ENCODE measurements around the gene PDZRN3. TPM values are rescaled to one million over a fixed set of nuclear protein-coding genes. Genes with fewer than 3 reads are reported as not detected.

PDZRN3 gene
- total and polyA plus RNA-seq, 2 experiments from 2014 or later = 22.3 to 35.6 TPM

DNA sequence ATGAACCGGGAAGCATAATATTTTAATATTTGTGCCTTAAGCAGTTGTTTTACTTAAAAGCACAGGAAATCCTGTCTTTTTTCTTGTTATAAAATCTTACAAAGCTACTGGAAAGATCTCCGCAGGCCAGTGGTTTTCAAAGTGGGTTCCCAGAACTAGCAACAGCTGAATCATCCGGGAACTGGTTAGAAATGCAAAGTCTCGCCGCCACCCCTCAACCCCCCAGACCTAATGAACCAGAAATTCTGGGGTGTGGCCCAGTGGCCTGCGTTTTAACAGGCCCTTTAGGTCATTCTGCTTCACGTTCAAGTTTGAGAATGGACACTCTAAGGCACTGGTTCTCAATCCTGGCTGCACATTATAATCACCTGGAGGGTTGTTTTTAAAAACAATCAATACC is 74.7 kb downstream of the PDZRN3 start:
- H3K9me3 ChIP-seq (ENCODE audit: low read depth) = no peaks in the 10 kb centered on the region
- no peak for DNase-seq
- H3K9me2 ChIP-seq (ENCODE audit: insufficient read depth) = no peaks in the 10 kb centered on the region
- H4K20me1 ChIP-seq (ENCODE audit: insufficient read depth) = no peaks in the 10 kb centered on the region
- no peak overlapping the region for H3K4me2 ChIP-seq (ENCODE audit: unreplicated experiment)
- no peak overlapping the region for H2AFZ ChIP-seq
- in situ Hi-C loops (cut with MboI) = no loop called here
- no peaks in the 10 kb centered on the region for H3K36me3 ChIP-seq (ENCODE audit: low read depth)
- H3K4me3 ChIP-seq = no peak overlapping the region
- WGBS, 2 experiments (ENCODE audit: low coverage in 1 of 2, low lambda C conversion rate in 2 of 2, missing lambda C conversion rate in 2 of 2) = 94% methylated on average over 7 of the region's 7 CpGs
- no peak overlapping the region for H3K27ac ChIP-seq
- peaks cover 47% of the 10 kb centered on the region for H3K4me1 ChIP-seq (ENCODE audit: insufficient read depth)
- no peak for TF ChIP-seq EZH2 (IDR thresholded peaks at IDR 0.05; ENCODE audit: insufficient read depth, poor library complexity, severe bottlenecking)
- TF ChIP-seq EZH2phosphoT487 (IDR thresholded peaks at IDR 0.05; ENCODE audit: insufficient read depth, low read depth) = no peak
- H3K79me2 ChIP-seq (ENCODE audit: insufficient read depth) = peaks cover 83% of the 10 kb centered on the region
- H3K27me3 ChIP-seq (replicated peaks; ENCODE audit: insufficient read depth) = no peaks in the 10 kb centered on the region
- H3F3A ChIP-seq (ENCODE audit: insufficient read depth) = peaks cover 46% of the 10 kb centered on the region
- no peak overlapping the region for H3K9ac ChIP-seq

DNA sequence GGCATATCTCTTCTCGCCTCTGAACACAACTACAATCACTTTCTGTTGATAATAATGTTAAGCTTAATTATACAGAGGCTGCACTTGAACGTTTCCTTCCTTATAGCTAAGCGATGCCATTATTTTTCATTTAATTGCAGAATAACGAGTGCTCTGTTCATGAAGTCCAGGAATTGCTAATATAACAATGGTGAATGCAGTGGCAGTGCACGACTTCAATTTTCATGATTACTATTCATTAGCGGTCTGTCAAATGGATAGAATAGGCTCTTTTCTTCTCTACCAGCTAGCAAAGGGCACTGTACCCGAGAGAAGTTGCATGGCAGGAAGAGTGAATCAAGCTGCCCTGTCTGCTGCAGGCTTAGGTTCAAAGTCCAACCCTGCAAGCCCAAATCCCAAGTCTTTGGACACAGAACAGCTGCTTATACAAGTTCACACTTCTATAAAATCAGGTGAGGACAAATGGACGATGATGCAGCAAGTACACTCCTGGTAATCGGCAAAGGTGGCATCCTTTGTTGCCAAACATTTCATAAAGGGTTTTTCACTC is 75.6 kb downstream of the PDZRN3 start:
- no peak overlapping the region for H3K9ac ChIP-seq
- no peaks in the 10 kb centered on the region for H3K27me3 ChIP-seq (replicated peaks; ENCODE audit: insufficient read depth)
- 92 to 95% methylated on average over 9 of the region's 9 CpGs for WGBS, 2 experiments (ENCODE audit: low coverage in 1 of 2, low lambda C conversion rate in 2 of 2, missing lambda C conversion rate in 2 of 2)
- DNase-seq = no peak
- H3K4me3 ChIP-seq = no peak overlapping the region
- in situ Hi-C loops (cut with MboI) = no loop called here
- peaks cover 83% of the 10 kb centered on the region for H3K79me2 ChIP-seq (ENCODE audit: insufficient read depth)
- peak overlapping the region; percentile 98; the same call in 1 of the 2 replicates for H3K27ac ChIP-seq
- H3K4me2 ChIP-seq (ENCODE audit: unreplicated experiment) = peak overlapping the region; percentile 91
- no peaks in the 10 kb centered on the region for H3K9me2 ChIP-seq (ENCODE audit: insufficient read depth)
- no peaks in the 10 kb centered on the region for H3K36me3 ChIP-seq (ENCODE audit: low read depth)
- H4K20me1 ChIP-seq (ENCODE audit: insufficient read depth) = no peaks in the 10 kb centered on the region
- H3F3A ChIP-seq (ENCODE audit: insufficient read depth) = peaks cover 54% of the 10 kb centered on the region
- H2AFZ ChIP-seq = no peak overlapping the region
- TF ChIP-seq EZH2phosphoT487 (IDR thresholded peaks at IDR 0.05; ENCODE audit: insufficient read depth, low read depth) (no peak), EZH2 (IDR thresholded peaks at IDR 0.05; ENCODE audit: insufficient read depth, poor library complexity, severe bottlenecking) (no peak)
- H3K9me3 ChIP-seq (ENCODE audit: low read depth) = no peaks in the 10 kb centered on the region
- H3K4me1 ChIP-seq (ENCODE audit: insufficient read depth) = peaks cover 55% of the 10 kb centered on the region

DNA sequence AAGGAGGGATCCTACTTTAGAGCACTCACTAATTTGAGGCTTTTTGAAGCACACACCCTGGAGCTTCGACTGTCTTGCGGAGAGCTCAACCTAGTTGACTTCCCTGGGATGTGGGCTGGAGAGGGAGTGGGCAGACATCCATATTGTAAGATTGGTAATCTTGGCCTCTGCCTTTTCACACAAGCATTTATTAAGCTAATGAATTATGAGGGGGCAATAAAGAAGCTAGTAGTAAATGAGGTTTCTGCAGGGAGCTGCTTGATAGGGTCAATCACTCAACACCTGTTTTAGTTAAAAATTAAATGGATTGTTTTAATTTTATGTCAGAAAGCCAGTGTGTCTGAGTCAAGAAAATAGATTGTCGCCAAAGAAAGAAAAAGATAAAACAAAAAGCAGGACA is 76.3 kb downstream of the PDZRN3 start:
- Histone ChIP-seq H3K9me2 (ENCODE audit: insufficient read depth) (no peaks in the 10 kb centered on the region), H3K4me2 (ENCODE audit: unreplicated experiment) (peak overlapping the region; percentile 91), H3K4me1 (ENCODE audit: insufficient read depth) (peaks cover 55% of the 10 kb centered on the region), H2AFZ (peak overlapping the region; percentile 46), H4K20me1 (ENCODE audit: insufficient read depth) (no peaks in the 10 kb centered on the region), H3K4me3 (peak overlapping the region; percentile 61), H3K9ac (peak overlapping the region; percentile 80), H3K27ac (peak overlapping the region; percentile 98), H3K9me3 (ENCODE audit: low read depth) (no peaks in the 10 kb centered on the region), H3F3A (ENCODE audit: insufficient read depth) (peaks cover 54% of the 10 kb centered on the region), H3K27me3 (replicated peaks; ENCODE audit: insufficient read depth) (no peaks in the 10 kb centered on the region), H3K36me3 (ENCODE audit: low read depth) (no peaks in the 10 kb centered on the region), H3K79me2 (ENCODE audit: insufficient read depth) (peaks cover 83% of the 10 kb centered on the region)
- peak; percentile 45 for DNase-seq
- in situ Hi-C loops (cut with MboI) = no loop called here
- no peak for TF ChIP-seq EZH2phosphoT487 (IDR thresholded peaks at IDR 0.05; ENCODE audit: insufficient read depth, low read depth)
- TF ChIP-seq EZH2 (IDR thresholded peaks at IDR 0.05; ENCODE audit: insufficient read depth, poor library complexity, severe bottlenecking) = no peak
- 27 to 32% methylated on average over 3 of the region's 3 CpGs for WGBS, 2 experiments (ENCODE audit: low coverage in 1 of 2, low lambda C conversion rate in 2 of 2, missing lambda C conversion rate in 2 of 2)

DNA sequence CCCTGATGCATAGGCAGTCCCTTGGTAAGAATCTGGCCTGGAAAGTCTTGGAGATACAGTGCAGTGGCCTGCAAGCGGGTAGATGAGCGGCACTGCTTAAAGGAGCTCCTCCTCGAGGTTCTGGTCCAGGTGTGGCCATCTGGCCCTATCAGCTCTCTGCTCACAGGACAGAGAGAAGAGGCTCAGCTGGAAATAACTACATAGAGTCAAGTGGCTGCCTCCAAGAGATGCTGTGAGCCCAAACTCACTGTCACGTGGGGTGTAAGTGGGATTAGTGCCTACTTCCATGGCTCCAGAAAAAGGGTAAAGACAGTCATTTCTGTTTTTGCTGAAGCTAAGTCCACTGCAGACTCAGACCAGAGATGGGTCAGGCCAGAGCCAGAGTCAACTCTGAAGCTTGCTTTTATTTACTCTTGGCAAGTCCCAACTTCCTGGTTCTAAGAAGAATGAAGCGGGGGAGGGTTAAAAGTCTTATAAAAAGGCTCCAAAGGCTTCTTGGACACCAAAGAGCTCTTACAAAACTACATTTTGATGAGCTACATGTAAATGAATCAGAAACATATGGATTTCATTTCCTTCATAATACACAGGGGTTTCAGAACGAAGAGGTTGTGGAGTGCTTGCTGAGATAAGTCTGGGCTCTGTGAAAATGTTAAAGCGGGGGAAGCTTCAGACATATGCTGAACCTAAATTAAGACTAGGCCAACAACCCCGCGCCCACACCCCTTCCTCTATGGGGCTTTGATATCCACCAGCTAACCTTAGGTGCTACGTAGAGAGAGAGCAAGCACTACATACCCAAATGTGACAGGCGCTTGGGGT is 77.1 kb downstream of the PDZRN3 start:
- in situ Hi-C loops (cut with MboI) = no loop called here
- Histone ChIP-seq H3K27ac (peak overlapping the region; percentile 98), H3F3A (ENCODE audit: insufficient read depth) (peaks cover 54% of the 10 kb centered on the region), H3K4me2 (ENCODE audit: unreplicated experiment) (peak overlapping the region; percentile 91), H2AFZ (peak overlapping the region; percentile 46), H3K4me3 (peak overlapping the region; percentile 61), H3K36me3 (ENCODE audit: low read depth) (no peaks in the 10 kb centered on the region), H3K9me2 (ENCODE audit: insufficient read depth) (no peaks in the 10 kb centered on the region), H3K79me2 (ENCODE audit: insufficient read depth) (peaks cover 83% of the 10 kb centered on the region), H3K9me3 (ENCODE audit: low read depth) (no peaks in the 10 kb centered on the region), H3K27me3 (replicated peaks; ENCODE audit: insufficient read depth) (no peaks in the 10 kb centered on the region), H3K9ac (peak overlapping the region; percentile 80), H4K20me1 (ENCODE audit: insufficient read depth) (no peaks in the 10 kb centered on the region), H3K4me1 (ENCODE audit: insufficient read depth) (peaks cover 52% of the 10 kb centered on the region)
- 1% methylated on average over 11 of the region's 11 CpGs for WGBS, 2 experiments (ENCODE audit: low coverage in 1 of 2, low lambda C conversion rate in 2 of 2, missing lambda C conversion rate in 2 of 2)
- peak; percentile 97 for DNase-seq
- TF ChIP-seq EZH2 (IDR thresholded peaks at IDR 0.05; ENCODE audit: insufficient read depth, poor library complexity, severe bottlenecking) (no peak), EZH2phosphoT487 (IDR thresholded peaks at IDR 0.05; ENCODE audit: insufficient read depth, low read depth) (no peak)
